CD1c-positive myeloid dendritic cell (primary cell): ENCODE measurements around the gene PPFIA2.

Source experiments
- DNase-seq: peaks from one replicate; pipeline ENCODE4 v3.0.0-alpha.2; 2016; ENCODE audit errors: extremely low spot score

Gene PPFIA2

GRCh38 chr12:81759190-81760051 is at the start of gene PPFIA2:
PPFIA2 (minus strand) TSS chr12:81759350.
- no peak for DNase-seq

- DNase-seq = no peak
Observed at GRCh38 chr12:81800298-81801148, 41.4 kb upstream of the PPFIA2 start.

GRCh38 chr12:81798294-81798693 is 39.1 kb upstream of the PPFIA2 start:
- no peak for DNase-seq

GRCh38 chr12:81797100-81797499 is 38.0 kb upstream of the PPFIA2 start:
- no peak for DNase-seq

- no peak for DNase-seq
Observed at GRCh38 chr12:81792666-81793065, 33.5 kb upstream of the PPFIA2 start.

GRCh38 chr12:81779216-81779615 is 20.1 kb upstream of the PPFIA2 start:
- DNase-seq = no peak

- DNase-seq = no peak
Observed at GRCh38 chr12:81778719-81779118, 19.6 kb upstream of the PPFIA2 start.

GRCh38 chr12:81758421-81759189 is 545 bp downstream of the PPFIA2 start:
- DNase-seq = no peak

- DNase-seq = no peak
Observed at GRCh38 chr12:81757731-81758365, 1.3 kb downstream of the PPFIA2 start.

- DNase-seq = no peak
Observed at GRCh38 chr12:81729781-81730180, 29.4 kb downstream of the PPFIA2 start.

GRCh38 chr12:81727391-81727790 is 31.8 kb downstream of the PPFIA2 start:
- no peak for DNase-seq

GRCh38 chr12:81726634-81727033 is 32.5 kb downstream of the PPFIA2 start:
- no peak for DNase-seq

GRCh38 chr12:81723361-81723760 is 35.8 kb downstream of the PPFIA2 start:
- no peak for DNase-seq

- DNase-seq = no peak
Observed at GRCh38 chr12:81722004-81722403, 37.1 kb downstream of the PPFIA2 start.

- no peak for DNase-seq
Observed at GRCh38 chr12:81718616-81719015, 40.5 kb downstream of the PPFIA2 start.

GRCh38 chr12:81712536-81712935 is 46.6 kb downstream of the PPFIA2 start:
- no peak for DNase-seq

- DNase-seq = no peak
Observed at GRCh38 chr12:81705586-81705985, 53.6 kb downstream of the PPFIA2 start.

GRCh38 chr12:81699551-81699950 is 59.6 kb downstream of the PPFIA2 start:
- DNase-seq = no peak

- DNase-seq = no peak
Observed at GRCh38 chr12:81692008-81692407, 67.1 kb downstream of the PPFIA2 start.

- DNase-seq = no peak
Observed at GRCh38 chr12:81683881-81684280, 75.3 kb downstream of the PPFIA2 start.

GRCh38 chr12:81679614-81680013 is 79.5 kb downstream of the PPFIA2 start:
- DNase-seq = no peak

- no peak for DNase-seq
Observed at GRCh38 chr12:81670759-81671158, 88.4 kb downstream of the PPFIA2 start.
